Transverse colon (tissue), 4 donors: ENCODE results near the gene MLLT1. TPM values are rescaled to one million over a fixed set of nuclear protein-coding genes. Genes with fewer than 3 reads are reported as not detected.

ENCODE experiments used
- DNase-seq: peaks from one replicate; pipeline ENCODE4 v3.0.0-alpha.2; 2019
- H3K27ac ChIP-seq, 4 donors: fragments of 200-600 bp; sonication (generic); 2 replicates each; pipeline ENCODE4 v1.5.1; 2016 to 2018; ENCODE audit warnings: inconsistent platforms in 4 of 4
- H3K27me3 ChIP-seq: fragments of 200-600 bp; sonication (generic); 2 replicates; pipeline ENCODE4 v1.5.1; 2017; ENCODE audit warnings: inconsistent platforms
- H3K36me3 ChIP-seq, 4 donors: fragments of 200-600 bp; sonication (generic); 2 replicates each; pipeline ENCODE4 v1.5.1; 2017 to 2019; ENCODE audit warnings: inconsistent platforms in 4 of 4
- H3K4me1 ChIP-seq, 4 donors: fragments of 200-600 bp; sonication (generic); 2 replicates each; pipeline ENCODE4 v1.5.1; 2017 to 2020; ENCODE audit warnings: inconsistent platforms in 4 of 4
- H3K4me3 ChIP-seq, 4 donors: fragments of 200-600 bp; sonication (generic); 1 replicate in 1 of 4; 2 replicates in 3 of 4; pipeline versions ENCODE4 v1.5.1 to v1.6.1; 2017 to 2019; ENCODE audit warnings: inconsistent platforms in 4 of 4
- H3K9me3 ChIP-seq, 2 donors: fragments of 200-600 bp; sonication (generic); 2 replicates each; pipeline ENCODE4 v1.5.1; 2017 to 2019; ENCODE audit warnings: inconsistent platforms in 2 of 2
- EP300 ChIP-seq: sonication (generic); formaldehyde crosslinking; IDR thresholded peaks from one replicate; pipeline ENCODE4 v1.6.1; 2017; ENCODE audit warnings: antibody characterized with exemption, low read depth
- POLR2A ChIP-seq: fragments of 450-650 bp; IDR thresholded peaks from one replicate; pipeline ENCODE4 v1.6.1; 2016; ENCODE audit warnings: antibody characterized with exemption, mild to moderate bottlenecking, moderate library complexity
- POLR2AphosphoS5 ChIP-seq, 3 donors: sonication (generic); formaldehyde crosslinking; IDR thresholded peaks; one replicate each; pipeline ENCODE4 v1.6.1; 2016; ENCODE audit warnings: antibody characterized with exemption in 3 of 3
- WGBS, 2 donors: methylation state at CpG; one replicate each; pipeline ENCODE4 v1.1.5; 2018; ENCODE audit warnings: low coverage in 1 of 2; 5-methylcytosine and 5-hydroxymethylcytosine counted together
- in situ Hi-C, 4 donors: fragments of 200-750 bp; cut with MboI; loops; one replicate each; pipeline versions ENCODE4 v1.15.0 to v1.15.1; 2017; ENCODE audit warnings: low sequenced_read_pairs in 3 of 4, low pct_ligation_motif_present in 1 of 4, low pct_unique_long_range_greater_than_20kb in 1 of 4
- intact Hi-C: fragments of 100-400 bp; cut with DNase I; formaldehyde crosslinking; loops from one replicate; pipeline ENCODE4 v1.15.1; 2023; ENCODE audit warnings: low total_unique reads
- total RNA-seq, 4 donors: library from RNA; depleted of rRNA; stranded (reverse); fragments of >200 nt; gene quantifications; one replicate each; pipeline ENCODE4 v1.1.0, GENCODE V29; 2016
- TF ChIP-seq, protein P1 (sequence below), 5 experiments: fragments of 200-600 bp in 3 of 5; fragments of 450-650 bp in 2 of 5; sonication (generic) in 3 of 5; IDR thresholded peaks; 1 replicate in 2 of 5; 2 replicates in 3 of 5; pipeline ENCODE4 v1.5.1; 2016 to 2017; ENCODE audit warnings: antibody characterized with exemption in 5 of 5, inconsistent platforms in 3 of 5, mild to moderate bottlenecking in 2 of 5, moderate library complexity in 1 of 5

Gene MLLT1
- total RNA-seq, 4 donors from 2014 or later, result 12.3 to 34.6 (median 19.7) TPM

DNA sequence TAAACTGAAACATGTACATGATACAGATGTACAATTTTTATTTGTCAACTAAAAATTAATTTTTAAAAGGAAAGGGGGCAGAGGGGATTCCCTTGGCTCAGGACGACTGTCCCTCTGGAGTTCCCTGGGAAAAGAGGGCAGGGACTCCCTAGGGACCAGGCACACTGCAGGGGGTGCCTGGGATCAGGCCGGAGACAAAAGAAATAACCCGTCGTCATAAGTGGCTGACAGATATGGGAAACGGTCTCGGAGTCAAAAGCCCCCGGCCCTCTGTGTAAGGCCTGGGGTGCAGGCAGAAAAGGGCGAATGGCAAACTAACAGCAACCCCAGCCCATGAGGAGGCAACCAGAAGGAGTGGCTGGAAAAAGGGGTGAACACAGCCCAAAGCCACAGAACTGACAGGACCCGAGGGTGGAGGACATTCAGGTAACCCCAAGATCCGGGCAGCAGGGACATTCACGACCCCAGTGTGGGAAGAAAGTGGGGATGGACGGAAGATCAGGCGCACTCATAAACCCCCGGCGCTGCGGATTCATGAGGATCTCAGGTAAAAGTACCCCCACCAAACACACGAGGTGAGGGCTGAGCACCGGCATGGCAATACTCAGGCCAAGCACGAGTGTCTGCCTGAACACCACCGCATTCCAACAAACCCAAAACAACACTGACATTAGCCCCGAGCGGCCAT is 6.7 kb downstream of the MLLT1 start:
- TF ChIP-seq, protein P1, sequence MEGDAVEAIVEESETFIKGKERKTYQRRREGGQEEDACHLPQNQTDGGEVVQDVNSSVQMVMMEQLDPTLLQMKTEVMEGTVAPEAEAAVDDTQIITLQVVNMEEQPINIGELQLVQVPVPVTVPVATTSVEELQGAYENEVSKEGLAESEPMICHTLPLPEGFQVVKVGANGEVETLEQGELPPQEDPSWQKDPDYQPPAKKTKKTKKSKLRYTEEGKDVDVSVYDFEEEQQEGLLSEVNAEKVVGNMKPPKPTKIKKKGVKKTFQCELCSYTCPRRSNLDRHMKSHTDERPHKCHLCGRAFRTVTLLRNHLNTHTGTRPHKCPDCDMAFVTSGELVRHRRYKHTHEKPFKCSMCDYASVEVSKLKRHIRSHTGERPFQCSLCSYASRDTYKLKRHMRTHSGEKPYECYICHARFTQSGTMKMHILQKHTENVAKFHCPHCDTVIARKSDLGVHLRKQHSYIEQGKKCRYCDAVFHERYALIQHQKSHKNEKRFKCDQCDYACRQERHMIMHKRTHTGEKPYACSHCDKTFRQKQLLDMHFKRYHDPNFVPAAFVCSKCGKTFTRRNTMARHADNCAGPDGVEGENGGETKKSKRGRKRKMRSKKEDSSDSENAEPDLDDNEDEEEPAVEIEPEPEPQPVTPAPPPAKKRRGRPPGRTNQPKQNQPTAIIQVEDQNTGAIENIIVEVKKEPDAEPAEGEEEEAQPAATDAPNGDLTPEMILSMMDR (IDR thresholded peaks at IDR 0.05), result no peak
- TF ChIP-seq EP300, result no peak
- TF ChIP-seq POLR2AphosphoS5 (IDR thresholded peaks at IDR 0.05), result no peak
- no peak for TF ChIP-seq POLR2A
- Histone ChIP-seq H3K36me3 (peaks cover 0 to 13% (median 0%) of the 10 kb centered on the region in 4 donors), H3K9me3 (no peaks in the 10 kb centered on the region), H3K27me3 (no peaks in the 10 kb centered on the region), H3K4me1 (peaks cover 55 to 71% (median 63%) of the 10 kb centered on the region in 4 donors), H3K27ac (peak overlapping the region; percentile 80 to 88 (median 85)), H3K4me3 (peak overlapping the region in 1 of 4 donors; percentile 9)
- intact Hi-C loops, result no loop called here
- 53 to 85% methylated on average over 6 to 22 of the region's 22 CpGs for WGBS, 2 donors
- no peak for DNase-seq
- in situ Hi-C loops, result no loop called here

DNA sequence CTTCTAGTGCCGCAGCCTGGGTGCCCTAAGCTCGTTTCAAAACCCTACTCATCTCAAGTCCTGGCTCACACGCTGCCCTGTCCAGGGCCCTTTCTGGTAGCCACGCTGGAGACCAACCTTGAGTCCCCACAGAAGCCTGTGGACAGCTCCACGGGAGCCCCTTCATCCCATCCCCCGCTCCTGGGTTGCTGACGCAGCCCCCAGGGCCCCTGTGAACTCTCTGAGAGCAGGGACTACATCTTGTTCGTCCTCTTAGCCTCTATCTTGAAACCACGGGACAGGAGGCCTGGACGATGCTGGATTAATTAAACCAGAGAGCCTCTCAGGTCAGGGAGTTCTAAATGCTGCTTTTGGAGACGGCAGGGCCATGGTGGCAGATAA is 7.4 kb downstream of the MLLT1 start:
- in situ Hi-C loops, result no loop called here
- Histone ChIP-seq H3K27me3 (no peaks in the 10 kb centered on the region), H3K27ac (peak overlapping the region; percentile 80 to 88 (median 85)), H3K36me3 (peaks cover 0 to 13% (median 0%) of the 10 kb centered on the region in 4 donors), H3K4me3 (peak overlapping the region in 1 of 4 donors; percentile 28), H3K9me3 (no peaks in the 10 kb centered on the region), H3K4me1 (peaks cover 49 to 65% (median 57%) of the 10 kb centered on the region in 4 donors)
- WGBS, 2 donors, result 69% methylated on average over 11 of the region's 11 CpGs; no CpG with 5 or more reads in 1 of the 2 donors
- DNase-seq, result no peak
- TF ChIP-seq POLR2AphosphoS5 (IDR thresholded peaks at IDR 0.05) (no peak), POLR2A (no peak), EP300 (no peak)
- TF ChIP-seq, protein P1 (IDR thresholded peaks at IDR 0.05), result no peak
- intact Hi-C loops, result no loop called here

DNA sequence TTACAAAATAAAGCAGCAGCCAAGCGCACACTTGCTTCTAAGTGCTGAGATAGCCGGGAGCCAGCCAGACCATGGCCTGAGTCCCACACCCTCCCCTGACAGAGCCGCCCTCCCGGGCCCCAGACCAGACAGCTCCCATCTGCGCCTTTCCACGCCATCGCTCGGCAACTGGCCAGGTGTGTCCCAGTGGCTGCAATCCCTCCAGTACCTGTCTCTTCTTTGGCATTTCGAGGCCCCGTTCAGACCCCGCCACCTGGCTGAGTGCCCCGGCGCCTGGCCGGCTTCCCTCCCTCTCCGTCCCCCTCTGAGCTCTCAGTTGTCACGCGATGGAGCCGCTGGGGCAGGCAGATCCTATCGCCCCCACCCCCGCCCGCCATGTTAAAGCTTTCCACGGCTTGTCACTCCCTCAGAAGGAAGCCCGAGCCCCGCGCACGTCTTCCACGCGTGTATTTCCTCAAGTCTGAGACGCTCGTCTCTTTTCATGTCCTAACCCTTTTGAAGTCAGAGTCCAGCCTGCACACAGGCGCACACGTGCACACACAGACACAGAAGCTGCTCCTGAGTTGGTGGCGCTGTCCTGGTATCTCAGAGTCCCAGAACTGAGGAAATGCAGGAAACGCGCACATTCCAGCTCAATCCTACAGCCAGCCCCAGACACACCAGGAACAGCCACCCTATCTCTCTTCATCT is 7.9 kb downstream of the MLLT1 start:
- H3K36me3 ChIP-seq, result peaks cover 0 to 13% (median 0%) of the 10 kb centered on the region in 4 donors
- no peaks in the 10 kb centered on the region for H3K27me3 ChIP-seq
- H3K4me3 ChIP-seq, result peak overlapping the region in 2 of 4 donors; percentile 14 to 28
- H3K27ac ChIP-seq, result peak overlapping the region; percentile 80 to 88 (median 85)
- peak; percentile 64 for DNase-seq
- intact Hi-C loops, result no loop called here
- 71% methylated on average over 35 of the region's 35 CpGs; no CpG with 5 or more reads in 1 of the 2 donors for WGBS, 2 donors
- H3K4me1 ChIP-seq, result peaks cover 43 to 60% (median 52%) of the 10 kb centered on the region in 4 donors
- H3K9me3 ChIP-seq, result no peaks in the 10 kb centered on the region
- in situ Hi-C loops, result no loop called here
- TF ChIP-seq EP300 (no peak), POLR2AphosphoS5 (IDR thresholded peaks at IDR 0.05) (peak in 1 of 3 donors; percentile 20), POLR2A (no peak)

DNA sequence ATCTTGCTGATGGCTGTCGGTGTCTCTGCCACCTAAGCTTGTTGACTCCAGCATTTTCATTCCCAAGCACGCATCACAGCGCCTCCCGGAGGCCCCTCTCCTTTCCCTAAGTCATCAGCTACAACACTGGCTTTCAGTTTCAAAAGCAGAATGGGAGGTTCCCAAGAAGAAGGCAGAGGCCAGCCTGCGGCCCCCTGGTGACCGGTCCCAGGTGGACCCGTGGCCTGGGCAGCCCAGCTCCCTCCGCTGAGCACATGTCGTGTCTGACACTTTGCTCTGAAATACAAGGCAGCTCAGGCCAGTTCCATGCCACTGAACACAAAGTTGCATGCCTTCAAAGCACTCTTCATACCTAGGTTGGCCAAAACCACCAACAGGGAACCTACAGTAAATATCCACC is 8.5 kb downstream of the MLLT1 start:
- 62% methylated on average over 9 of the region's 9 CpGs; no CpG with 5 or more reads in 1 of the 2 donors for WGBS, 2 donors
- H3K4me1 ChIP-seq, result peaks cover 39 to 53% (median 47%) of the 10 kb centered on the region in 4 donors
- H3K27ac ChIP-seq, result peak overlapping the region; percentile 80 to 88 (median 85)
- peak overlapping the region in 1 of 4 donors; percentile 28 for H3K4me3 ChIP-seq
- TF ChIP-seq POLR2AphosphoS5 (IDR thresholded peaks at IDR 0.05), result no peak
- TF ChIP-seq, protein P1 (IDR thresholded peaks at IDR 0.05), result peak in 1 of 5 experiments; percentile 8
- peaks cover 0 to 13% (median 0%) of the 10 kb centered on the region in 4 donors for H3K36me3 ChIP-seq
- intact Hi-C loops, result no loop called here
- no peak for DNase-seq
- H3K27me3 ChIP-seq, result no peaks in the 10 kb centered on the region
- H3K9me3 ChIP-seq, result no peaks in the 10 kb centered on the region
- in situ Hi-C loops, result no loop called here
